ENCODE measurements around the gene DST. TPM values are rescaled to one million over a fixed set of nuclear protein-coding genes. Genes with fewer than 3 reads are reported as not detected.

The DST gene
- total RNA-seq, 4 donors from 2014 or later, result 114 to 219 (median 204) TPM

DNA sequence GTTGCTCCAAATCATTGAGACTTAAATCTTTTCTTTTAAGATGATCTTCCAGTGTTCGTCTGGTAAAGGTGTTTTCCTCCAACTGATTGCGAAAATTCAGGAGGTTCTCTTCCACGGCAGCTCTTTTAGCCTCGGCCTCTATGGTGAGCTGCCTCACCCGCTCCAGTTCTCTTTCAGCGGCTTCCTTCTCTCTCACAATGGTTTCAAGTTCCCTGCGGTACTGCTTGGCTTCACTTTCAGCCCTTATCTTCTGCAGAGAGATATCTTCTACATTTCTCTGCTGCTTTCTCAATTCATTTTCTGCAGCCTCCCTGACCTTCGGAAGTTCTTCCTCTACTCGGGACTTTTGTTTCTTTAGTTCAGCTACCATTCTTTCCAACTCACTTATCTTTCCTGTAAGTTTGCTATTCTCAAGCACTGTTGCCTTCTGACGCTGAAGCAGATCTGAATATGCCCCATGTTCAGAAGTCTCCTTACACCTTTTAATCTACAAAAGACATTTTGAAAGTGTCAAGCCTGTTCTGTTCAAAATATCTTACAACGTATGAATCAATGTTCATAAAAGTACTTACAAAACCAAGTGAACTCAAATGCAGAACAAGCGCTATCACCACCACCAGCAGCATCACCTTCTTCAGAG is 22.3 kb downstream of the DST start:
- TF ChIP-seq, protein P1, sequence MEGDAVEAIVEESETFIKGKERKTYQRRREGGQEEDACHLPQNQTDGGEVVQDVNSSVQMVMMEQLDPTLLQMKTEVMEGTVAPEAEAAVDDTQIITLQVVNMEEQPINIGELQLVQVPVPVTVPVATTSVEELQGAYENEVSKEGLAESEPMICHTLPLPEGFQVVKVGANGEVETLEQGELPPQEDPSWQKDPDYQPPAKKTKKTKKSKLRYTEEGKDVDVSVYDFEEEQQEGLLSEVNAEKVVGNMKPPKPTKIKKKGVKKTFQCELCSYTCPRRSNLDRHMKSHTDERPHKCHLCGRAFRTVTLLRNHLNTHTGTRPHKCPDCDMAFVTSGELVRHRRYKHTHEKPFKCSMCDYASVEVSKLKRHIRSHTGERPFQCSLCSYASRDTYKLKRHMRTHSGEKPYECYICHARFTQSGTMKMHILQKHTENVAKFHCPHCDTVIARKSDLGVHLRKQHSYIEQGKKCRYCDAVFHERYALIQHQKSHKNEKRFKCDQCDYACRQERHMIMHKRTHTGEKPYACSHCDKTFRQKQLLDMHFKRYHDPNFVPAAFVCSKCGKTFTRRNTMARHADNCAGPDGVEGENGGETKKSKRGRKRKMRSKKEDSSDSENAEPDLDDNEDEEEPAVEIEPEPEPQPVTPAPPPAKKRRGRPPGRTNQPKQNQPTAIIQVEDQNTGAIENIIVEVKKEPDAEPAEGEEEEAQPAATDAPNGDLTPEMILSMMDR (IDR thresholded peaks at IDR 0.05 in 4 of 5, conservative IDR thresholded peaks at IDR 0.05 in 1 of 5), result no peak
- no peak for TF ChIP-seq POLR2A (IDR thresholded peaks at IDR 0.05)
- H3K27ac ChIP-seq, result peak overlapping the region in 1 of 4 donors; percentile 17
- ATAC-seq (no peak), DNase-seq (no peak)
- H3K27me3 ChIP-seq, result no peaks in the 10 kb centered on the region
- no peak overlapping the region for H3K4me3 ChIP-seq
- peaks cover 0 to 78% of the 10 kb centered on the region in 2 donors for H3K36me3 ChIP-seq
- H3K4me1 ChIP-seq, result no peaks in the 10 kb centered on the region
- intact Hi-C loops (cut with DNase I; ENCODE audit: low total_unique reads) (no loop called here), in situ Hi-C loops (cut with MboI; ENCODE audit: low sequenced_read_pairs in 4 of 4) (no loop called here)
- H3K9me3 ChIP-seq, result no peaks in the 10 kb centered on the region

DNA sequence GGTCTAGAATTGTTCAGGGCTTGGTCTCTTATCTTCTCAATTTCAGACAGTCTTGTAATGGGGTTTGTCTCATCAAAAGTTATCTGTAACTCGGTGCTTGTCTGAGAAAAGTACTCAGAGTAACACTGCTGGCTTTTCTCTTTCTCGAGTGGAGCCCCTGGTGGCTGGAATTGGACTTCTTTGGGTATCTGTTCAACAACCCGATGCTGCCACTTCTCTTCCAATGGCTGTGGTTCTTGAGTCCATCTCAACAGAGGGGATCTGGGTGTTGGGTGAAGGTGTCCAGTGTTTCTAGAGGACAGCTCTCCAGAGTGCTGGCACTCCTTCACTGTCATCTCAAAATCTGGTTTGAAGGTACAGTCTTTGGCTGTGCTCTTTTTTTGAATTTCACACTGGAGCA is 24.6 kb downstream of the DST start:
- DNase-seq (no peak), ATAC-seq (no peak)
- no peaks in the 10 kb centered on the region for H3K9me3 ChIP-seq
- no peaks in the 10 kb centered on the region for H3K27me3 ChIP-seq
- H3K27ac ChIP-seq, result no peak overlapping the region
- TF ChIP-seq, protein P1 (IDR thresholded peaks at IDR 0.05 in 4 of 5, conservative IDR thresholded peaks at IDR 0.05 in 1 of 5), result no peak
- no peak overlapping the region for H3K4me3 ChIP-seq
- H3K36me3 ChIP-seq, result peaks cover 0 to 67% of the 10 kb centered on the region in 2 donors
- intact Hi-C loops (cut with DNase I; ENCODE audit: low total_unique reads) (no loop called here), in situ Hi-C loops (cut with MboI; ENCODE audit: low sequenced_read_pairs in 4 of 4) (no loop called here)
- H3K4me1 ChIP-seq, result no peaks in the 10 kb centered on the region

DNA sequence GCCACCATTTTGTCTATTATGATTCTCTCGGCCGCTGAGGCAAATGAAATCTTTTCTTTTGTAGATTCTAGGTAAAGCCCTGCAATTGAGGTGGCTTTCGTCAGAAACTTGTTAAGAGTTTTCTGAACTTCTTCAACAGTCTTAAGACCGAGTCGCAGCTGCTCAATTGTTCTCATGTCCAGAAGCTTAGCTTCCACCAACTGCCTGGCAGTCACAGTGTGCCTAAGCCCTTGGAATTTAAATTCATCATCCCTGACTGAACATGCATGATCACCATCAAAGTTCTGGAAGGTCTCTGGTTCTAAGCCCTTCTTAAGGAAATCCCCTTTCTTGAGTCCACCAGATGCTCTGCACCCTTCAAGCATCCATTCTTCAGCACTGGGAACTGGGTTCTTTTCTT is 25.7 kb downstream of the DST start:
- ATAC-seq, result no peak
- peaks cover 0 to 78% of the 10 kb centered on the region in 2 donors for H3K36me3 ChIP-seq
- intact Hi-C loops (cut with DNase I; ENCODE audit: low total_unique reads) (no loop called here), in situ Hi-C loops (cut with MboI; ENCODE audit: low sequenced_read_pairs in 4 of 4) (no loop called here)
- no peak overlapping the region for H3K27ac ChIP-seq
- no peak for DNase-seq
- no peaks in the 10 kb centered on the region for H3K9me3 ChIP-seq
- TF ChIP-seq, protein P1 (IDR thresholded peaks at IDR 0.05 in 4 of 5, conservative IDR thresholded peaks at IDR 0.05 in 1 of 5), result no peak
- TF ChIP-seq POLR2A (IDR thresholded peaks at IDR 0.05), result no peak
- no peak overlapping the region for H3K4me3 ChIP-seq
- no peaks in the 10 kb centered on the region for H3K4me1 ChIP-seq
- no peaks in the 10 kb centered on the region for H3K27me3 ChIP-seq

DNA sequence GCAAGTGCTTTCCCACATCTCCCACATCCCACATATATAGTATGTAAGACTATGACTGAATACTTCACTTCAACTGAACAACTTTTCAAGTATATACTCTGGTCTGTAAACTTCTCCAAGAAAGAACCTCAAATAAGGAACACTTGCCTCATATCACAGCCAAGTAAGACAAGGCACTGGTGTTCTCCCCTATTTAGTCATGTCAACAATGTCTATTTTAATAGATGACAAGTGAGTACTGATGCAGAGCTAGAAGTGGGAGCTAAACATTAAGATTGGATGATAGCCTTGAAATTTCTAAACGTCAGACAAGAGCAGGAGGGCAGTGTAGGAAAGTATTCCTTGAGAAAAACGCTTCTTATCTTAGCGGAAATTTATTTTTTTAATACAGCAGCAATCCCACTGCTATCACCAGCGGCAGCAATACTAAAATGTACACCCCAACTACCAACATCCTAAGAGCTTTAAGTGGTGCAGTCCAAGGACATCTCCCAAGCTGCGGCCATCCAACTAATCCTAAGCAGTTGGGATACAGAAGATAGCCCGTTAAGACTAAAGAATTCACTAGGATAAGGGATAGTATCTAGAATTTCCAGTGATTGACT is 29.3 kb downstream of the DST start:
- ATAC-seq (no peak), DNase-seq (no peak)
- no peaks in the 10 kb centered on the region for H3K27me3 ChIP-seq
- H3K36me3 ChIP-seq, result peaks cover 0 to 86% of the 10 kb centered on the region in 2 donors
- no peak overlapping the region for H3K27ac ChIP-seq
- intact Hi-C loops (cut with DNase I; ENCODE audit: low total_unique reads) (no loop called here), in situ Hi-C loops (cut with MboI; ENCODE audit: low sequenced_read_pairs in 4 of 4) (no loop called here)
- no peaks in the 10 kb centered on the region for H3K9me3 ChIP-seq
- no peaks in the 10 kb centered on the region for H3K4me1 ChIP-seq
- TF ChIP-seq POLR2A (IDR thresholded peaks at IDR 0.05), result no peak
- no peak overlapping the region for H3K4me3 ChIP-seq

DNA sequence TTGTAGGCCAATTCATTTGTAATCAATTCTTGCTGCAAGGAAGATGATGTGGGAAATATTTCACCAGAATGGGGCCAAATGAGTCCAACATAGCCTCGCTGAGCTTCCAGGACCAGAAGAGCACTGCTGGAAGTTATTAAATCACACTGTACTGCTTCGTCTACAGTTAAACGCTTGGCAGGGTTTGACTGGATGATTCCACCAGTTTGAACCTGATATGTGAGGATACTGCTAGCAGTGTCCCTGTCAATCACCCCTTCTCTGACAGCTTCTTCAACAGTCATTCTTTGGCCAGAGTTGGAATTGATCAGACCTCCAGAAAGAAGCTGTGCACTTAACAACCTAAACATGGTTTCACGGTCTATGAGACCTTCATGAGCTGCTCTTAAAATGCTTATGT is 34.4 kb downstream of the DST start:
- intact Hi-C loops (cut with DNase I; ENCODE audit: low total_unique reads), result loop anchor here (10.0 kb wide), 1 partner anchor 144 kb away; no protein-coding TSS in a partner anchor
- DNase-seq (no peak), ATAC-seq (no peak)
- H3K27me3 ChIP-seq, result no peaks in the 10 kb centered on the region
- TF ChIP-seq POLR2A (IDR thresholded peaks at IDR 0.05), result no peak
- TF ChIP-seq, protein P1 (IDR thresholded peaks at IDR 0.05 in 4 of 5, conservative IDR thresholded peaks at IDR 0.05 in 1 of 5), result no peak
- H3K9me3 ChIP-seq, result no peaks in the 10 kb centered on the region
- in situ Hi-C loops (cut with MboI; ENCODE audit: low sequenced_read_pairs in 4 of 4), result no loop called here
- H3K4me1 ChIP-seq, result no peaks in the 10 kb centered on the region
- H3K4me3 ChIP-seq, result no peak overlapping the region
- peaks cover 0 to 88% of the 10 kb centered on the region in 2 donors for H3K36me3 ChIP-seq
- peak overlapping the region in 1 of 4 donors; percentile 4 for H3K27ac ChIP-seq

Measured in gastrocnemius medialis (tissue), 4 donors.